HCT116 (cell line): Measurements from ENCODE around the gene CHMP4B. TPM values are rescaled to one million over a fixed set of nuclear protein-coding genes. Genes with fewer than 3 reads are reported as not detected.

ENCODE experiments used
- ATAC-seq: fragments of 200-7000 bp; cut with Tn5 transposase; 2 replicates; pipeline ENCODE4 v1.9.1; 2020; ENCODE audit warnings: mild to moderate bottlenecking, moderate library complexity
- BruUV-seq: library from RNA; stranded (reverse); fragments of 400-500 nt; replicated peaks from 2 replicates; lab custom pipeline; 2021; lab: Mats Ljungman, UMichigan
- CTCF ChIA-PET: fragments of 300-600 bp; sonication (Branson Sonifier 250); formaldehyde crosslinking; loops from one replicate; lab custom pipeline; 2021; ENCODE audit warnings: antibody characterized with exemption; lab: Charles Lee
- POLR2A ChIA-PET: fragments of 300-600, 350-600 bp; sonication (Branson Sonifier 250); formaldehyde crosslinking; loops from one replicate; lab custom pipeline; 2021; ENCODE audit warnings: antibody characterized with exemption; lab: Charles Lee
- RAD21 ChIA-PET, 2 experiments: fragments of 300-600 bp; sonication (Branson Sonifier 250); formaldehyde crosslinking; loops; one replicate each; lab custom pipeline; 2023; ENCODE audit warnings: low total read pairs in 2 of 2; ENCODE audit not compliant: uncharacterized antibody in 2 of 2, unreplicated experiment in 2 of 2, low non-redundant PET in 1 of 2; lab: Charles Lee
- DNase-seq: peaks from one replicate; pipeline ENCODE4 v3.0.0-alpha.2; 2010; ENCODE audit warnings: low read depth, low spot score
- H2AFZ ChIP-seq: fragments of 200-600 bp; shearing (Covaris generic), sonication (generic); 2 replicates; pipeline ENCODE4 v1.6.1; 2017; ENCODE audit warnings: low read depth, mixed run types, mixed read lengths, antibody characterized with exemption, low read length; ENCODE audit not compliant: poor library complexity, severe bottlenecking
- H3K27ac ChIP-seq: 2 replicates; pipeline ENCODE4 v1.5.1; 2012; ENCODE audit warnings: low read depth, low read length
- H3K27me3 ChIP-seq: fragments of 200-600 bp; sonication (generic); 2 replicates; pipeline ENCODE4 v1.6.1; 2016; ENCODE audit warnings: mixed run types, low read length, mixed read lengths; ENCODE audit not compliant: insufficient read depth
- H3K36me3 ChIP-seq, 2 experiments: fragments of 200-500 bp in 1 of 2; fragments of 200-600 bp in 1 of 2; sonication (Bioruptor generic) in 1 of 2; sonication (generic) in 1 of 2; 2 replicates each; pipeline versions ENCODE4 v1.5.1 to v1.6.1; 2014 to 2016; ENCODE audit warnings: low read length in 2 of 2, inconsistent platforms in 1 of 2, mixed read lengths in 1 of 2, mixed run types in 1 of 2; ENCODE audit not compliant: insufficient read depth in 2 of 2, control insufficient read depth in 1 of 2
- H3K4me1 ChIP-seq, 2 experiments: fragments of 200-600 bp in 1 of 2; sonication (generic) in 1 of 2; 2 replicates each; pipeline versions ENCODE4 v1.5.1 to v1.6.1; 2012 to 2017; ENCODE audit warnings: low read length in 2 of 2, inconsistent platforms in 1 of 2, mild to moderate bottlenecking in 1 of 2, mixed read lengths in 1 of 2, mixed run types in 1 of 2, moderate library complexity in 1 of 2; ENCODE audit not compliant: insufficient read depth in 2 of 2, control insufficient read depth in 1 of 2
- H3K4me2 ChIP-seq: fragments of 200-600 bp; sonication (generic); 2 replicates; pipeline ENCODE4 v1.6.1; 2017; ENCODE audit warnings: mixed run types, low read length, mixed read lengths
- H3K4me3 ChIP-seq, 2 experiments: fragments of 200-600 bp in 1 of 2; sonication (generic) in 1 of 2; replicated peaks in 1 of 2; 2 replicates each; pipeline ENCODE4 v1.5.1; 2011 to 2016; ENCODE audit warnings: low read length in 2 of 2, control low read depth in 1 of 2, low read depth in 1 of 2, mild to moderate bottlenecking in 1 of 2, mixed read lengths in 1 of 2, mixed run types in 1 of 2
- H3K79me2 ChIP-seq: fragments of 200-600 bp; sonication (generic); 2 replicates; pipeline ENCODE4 v1.6.1; 2017; ENCODE audit warnings: mild to moderate bottlenecking, mixed run types, low read length, moderate library complexity, mixed read lengths; ENCODE audit not compliant: insufficient read depth
- H3K9ac ChIP-seq: fragments of 200-600 bp; sonication (generic); 2 replicates; pipeline ENCODE4 v1.6.1; 2016; ENCODE audit warnings: low read length, mixed read lengths
- H3K9me2 ChIP-seq: fragments of 200-600 bp; sonication (generic), shearing (Covaris generic); 2 replicates; pipeline ENCODE4 v1.6.1; 2017; ENCODE audit warnings: mixed run types, mild to moderate bottlenecking, moderate library complexity; ENCODE audit not compliant: insufficient read depth
- H3K9me3 ChIP-seq, 2 experiments: fragments of 200-500 bp in 1 of 2; fragments of 200-600 bp in 1 of 2; sonication (Bioruptor generic) in 1 of 2; sonication (generic) in 1 of 2; 2 replicates each; pipeline ENCODE4 v1.6.1; 2014 to 2017; ENCODE audit warnings: low read length in 2 of 2, mixed read lengths in 2 of 2, inconsistent platforms in 1 of 2, low read depth in 1 of 2, mild to moderate bottlenecking in 1 of 2, mixed run types in 1 of 2, moderate library complexity in 1 of 2; ENCODE audit not compliant: control insufficient read depth in 1 of 2, insufficient read depth in 1 of 2
- H4K20me1 ChIP-seq: fragments of 200-600 bp; sonication (generic), shearing (Covaris generic); 2 replicates; pipeline ENCODE4 v1.6.1; 2017; ENCODE audit warnings: mixed run types, mild to moderate bottlenecking, moderate library complexity; ENCODE audit not compliant: insufficient read depth
- ATF3 ChIP-seq: IDR thresholded peaks from 2 replicates; pipeline ENCODE4 v1.6.1; 2012
- CEBPB ChIP-seq: IDR thresholded peaks from 2 replicates; pipeline ENCODE4 v1.6.1; 2012; ENCODE audit warnings: low read depth
- CTCF ChIP-seq, 3 experiments: fragments of 200-600 bp in 1 of 3; sonication (generic) in 1 of 3; IDR thresholded peaks in 2 of 3; conservative IDR thresholded peaks in 1 of 3; 2 replicates each; pipeline ENCODE4 v1.5.1; 2012 to 2017; ENCODE audit warnings: low read depth in 2 of 3, low read length in 2 of 3, antibody characterized with exemption in 1 of 3, borderline replicate concordance in 1 of 3, control low read depth in 1 of 3, mild to moderate bottlenecking in 1 of 3, mixed read lengths in 1 of 3, mixed run types in 1 of 3, moderate library complexity in 1 of 3; ENCODE audit not compliant: insufficient read depth in 1 of 3
- ELF1 ChIP-seq: IDR thresholded peaks from 2 replicates; pipeline ENCODE4 v1.6.1; 2012; ENCODE audit warnings: low read depth, borderline replicate concordance
- EZH2 ChIP-seq: fragments of 200-600 bp; sonication (generic); IDR thresholded peaks from 2 replicates; pipeline ENCODE4 v1.6.1; 2017; ENCODE audit warnings: antibody characterized with exemption, mixed run types
- FOSL1 ChIP-seq: IDR thresholded peaks from 2 replicates; pipeline ENCODE4 v1.6.1; 2012; ENCODE audit warnings: low read depth
- JUND ChIP-seq: IDR thresholded peaks from 2 replicates; pipeline ENCODE4 v1.6.1; 2012
- MAX ChIP-seq: IDR thresholded peaks from 2 replicates; pipeline ENCODE4 v1.6.1; 2012
- POLR2A ChIP-seq: IDR thresholded peaks from 2 replicates; pipeline ENCODE4 v1.7.0; 2011; ENCODE audit warnings: borderline replicate concordance; ENCODE audit not compliant: insufficient read depth, insufficient read length; ENCODE audit errors: extremely low read depth
- POLR2AphosphoS5 ChIP-seq: IDR thresholded peaks from 2 replicates; pipeline ENCODE4 v1.6.1; 2011; ENCODE audit warnings: mild to moderate bottlenecking, low read depth, low read length, moderate library complexity
- RAD21 ChIP-seq: IDR thresholded peaks from 2 replicates; pipeline ENCODE4 v1.6.1; 2012; ENCODE audit warnings: low read depth, mild to moderate bottlenecking
- SRF ChIP-seq: IDR thresholded peaks from 2 replicates; pipeline ENCODE4 v1.6.1; 2012; ENCODE audit warnings: low read depth
- TCF7L2 ChIP-seq: IDR thresholded peaks from 2 replicates; pipeline ENCODE4 v1.7.0; 2011; ENCODE audit warnings: borderline replicate concordance, inconsistent platforms; ENCODE audit not compliant: insufficient read depth, insufficient read length; ENCODE audit errors: extremely low read depth
- YY1 ChIP-seq: IDR thresholded peaks from 2 replicates; pipeline ENCODE4 v1.6.1; 2011; ENCODE audit warnings: low read length, low read depth, moderate library complexity, mild to moderate bottlenecking; ENCODE audit not compliant: insufficient replicate concordance; ENCODE audit errors: extremely low read depth
- ZBTB33 ChIP-seq: IDR thresholded peaks from 2 replicates; pipeline ENCODE4 v1.6.1; 2011; ENCODE audit warnings: mild to moderate bottlenecking, low read length, moderate library complexity; ENCODE audit not compliant: insufficient replicate concordance; ENCODE audit errors: extremely low read depth
- ZFX ChIP-seq: fragments of 450-650 bp; IDR thresholded peaks from 2 replicates; pipeline ENCODE4 v1.6.1; 2017
- intact Hi-C: fragments of 100-400 bp; cut with micrococcal nuclease; formaldehyde crosslinking; loops from 2 replicates; pipeline ENCODE4 v1.10.0; 2022
- total RNA-seq: library from RNA; stranded (reverse); gene quantifications from one replicate; pipeline ENCODE4 v1.2.1, GENCODE V29; 2021; ENCODE audit not compliant: unreplicated experiment

The CHMP4B gene
- total RNA-seq, 1 experiment from 2014 or later, result 56.9 TPM

GRCh38 chr20:33858666-33859065 is 47.5 kb downstream of the CHMP4B start:
- ChIA-PET CTCF (no interaction called here), RAD21 (no interaction called here), POLR2A (no interaction called here)
- no peak overlapping the region for H3K27ac ChIP-seq
- H3K36me3 ChIP-seq, result peaks cover 2 to 6% of the 10 kb centered on the region in 2 experiments; a peak in 1 of 4 replicates
- no peaks in the 10 kb centered on the region for H3K27me3 ChIP-seq
- DNase-seq (no peak), ATAC-seq (no peak)
- no peak for TF ChIP-seq POLR2AphosphoS5
- BruUV-seq, result no TSS peak
- no peaks in the 10 kb centered on the region for H3K79me2 ChIP-seq
- H3K9me2 ChIP-seq, result no peaks in the 10 kb centered on the region
- peaks cover 0 to 12% of the 10 kb centered on the region in 2 experiments; a peak in 1 of 4 replicates for H3K4me1 ChIP-seq
- no peak overlapping the region for H3K4me3 ChIP-seq
- H2AFZ ChIP-seq, result no peak overlapping the region
- no peaks in the 10 kb centered on the region for H4K20me1 ChIP-seq
- intact Hi-C loops, result no loop called here
- H3K9ac ChIP-seq, result no peak overlapping the region
- H3K9me3 ChIP-seq, result no peaks in the 10 kb centered on the region
- H3K4me2 ChIP-seq, result no peak overlapping the region

- TF ChIP-seq ELF1 (no peak), ZFX (no peak), EZH2 (no peak), ATF3 (no peak), TCF7L2 (no peak), YY1 (no peak), CTCF (IDR thresholded peaks at IDR 0.05 in 2 of 3, conservative IDR thresholded peaks at IDR 0.05 in 1 of 3; ENCODE audit: borderline replicate concordance in 1 of 3, insufficient read depth in 1 of 3, low read depth in 2 of 3, low read length in 2 of 3) (no peak), ZBTB33 (no peak), MAX (no peak), RAD21 (no peak), POLR2A (no peak), JUND (no peak), FOSL1 (no peak), POLR2AphosphoS5 (no peak), CEBPB (no peak), SRF (no peak)
- no peaks in the 10 kb centered on the region for H3K9me2 ChIP-seq
- H3K4me2 ChIP-seq, result 0 out of 2 replicates have a peak overlapping the region, but pooled peaks have one; percentile 9
- H3K9ac ChIP-seq, result no peak overlapping the region
- no peak overlapping the region for H3K4me3 ChIP-seq
- no peak overlapping the region for H2AFZ ChIP-seq
- no peaks in the 10 kb centered on the region for H3K9me3 ChIP-seq
- TSS peak; percentile 9 for BruUV-seq
- DNase-seq, result no peak
- no peaks in the 10 kb centered on the region for H4K20me1 ChIP-seq
- H3K27me3 ChIP-seq, result no peaks in the 10 kb centered on the region
- intact Hi-C loops, result no loop called here
- peaks cover 0 to 12% of the 10 kb centered on the region in 2 experiments; a peak in 1 of 4 replicates for H3K4me1 ChIP-seq
- no peak for ATAC-seq
- no peaks in the 10 kb centered on the region for H3K79me2 ChIP-seq
- CTCF ChIA-PET, result no interaction called here
- RAD21 ChIA-PET, result no interaction called here
- POLR2A ChIA-PET, result no interaction called here
- peaks cover 2 to 6% of the 10 kb centered on the region in 2 experiments; a peak in 1 of 4 replicates for H3K36me3 ChIP-seq
- H3K27ac ChIP-seq, result no peak overlapping the region
Measured at GRCh38 chr20:33859157-33859695, 48.1 kb downstream of the CHMP4B start.
